Urinary bladder (tissue), 4 donors: ENCODE data around the gene RBFOX1. TPM values are rescaled to one million over a fixed set of nuclear protein-coding genes. Genes with fewer than 3 reads are reported as not detected.

Experiments used
- DNase-seq: peaks from one replicate; pipeline ENCODE4 v3.0.0-alpha.2; 2015; ENCODE audit errors: extremely low spot score
- H3K27ac ChIP-seq: one replicate; pipeline ENCODE4 v1.5.1; 2013; ENCODE audit warnings: low read depth, mild to moderate bottlenecking, moderate library complexity
- H3K36me3 ChIP-seq: one replicate; pipeline ENCODE4 v1.6.1; 2013; ENCODE audit warnings: mild to moderate bottlenecking, moderate library complexity; ENCODE audit not compliant: insufficient read depth
- H3K4me1 ChIP-seq: one replicate; pipeline ENCODE4 v1.6.1; 2013; ENCODE audit warnings: mild to moderate bottlenecking, moderate library complexity; ENCODE audit not compliant: insufficient read depth
- H3K4me3 ChIP-seq: one replicate; pipeline ENCODE4 v1.5.1; 2013; ENCODE audit warnings: low read depth, low read length
- WGBS: extraction: QIAGEN DNeasy Blood & Tissue Kit; methylation state at CpG from one replicate; pipeline ENCODE4 v1.1.7; 2013; 5-methylcytosine and 5-hydroxymethylcytosine counted together
- polyA plus RNA-seq: library from polyadenylated mRNA; stranded (reverse); fragments of 200-250 nt; gene quantifications from one replicate; pipeline ENCODE4 v1.2.3, GENCODE V29; 2013
- total RNA-seq: library from RNA; depleted of rRNA; stranded (reverse); fragments of >200 nt; gene quantifications from one replicate; pipeline ENCODE4 v1.2.3, GENCODE V29; 2014
- donor health status: healthy with polysubstance abuse.
- donor health status: healthy.

The RBFOX1 gene
- total and polyA plus RNA-seq, 2 donors: 0.72 to 2.4 TPM

DNA sequence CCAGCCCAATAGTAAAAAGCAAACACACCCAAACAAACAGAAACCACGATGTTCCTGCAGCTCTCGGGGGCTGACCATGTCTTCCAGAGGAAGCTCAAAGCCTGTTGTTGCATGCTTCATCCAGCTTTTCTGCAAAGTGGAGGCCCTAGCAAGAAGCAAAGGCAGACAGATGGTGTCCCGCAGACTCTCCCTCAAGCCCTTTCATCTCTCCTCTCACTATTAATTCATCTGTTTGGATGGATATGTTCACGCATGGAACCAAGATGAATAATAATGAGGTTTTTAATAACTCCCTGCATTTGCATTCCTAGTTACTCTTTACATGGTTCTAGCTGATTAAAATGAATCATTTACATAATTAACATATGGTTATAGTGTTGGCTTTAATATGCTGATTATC, 36.6 kb downstream of the RBFOX1 start:
- DNase-seq: no peak
- H3K36me3 ChIP-seq: no peaks in the 10 kb centered on the region
- H3K4me3 ChIP-seq: no peak overlapping the region
- H3K4me1 ChIP-seq: no peaks in the 10 kb centered on the region
- 65% methylated on average over 4 of the region's 4 CpGs for WGBS
- no peak overlapping the region for H3K27ac ChIP-seq

- DNase-seq: no peak
- Histone ChIP-seq H3K36me3 (no peaks in the 10 kb centered on the region), H3K27ac (no peak overlapping the region), H3K4me1 (no peaks in the 10 kb centered on the region), H3K4me3 (no peak overlapping the region)
- WGBS: 90% methylated on average over 4 of the region's 4 CpGs
Observed at GRCh38 chr16:7372095-7372494, 39.5 kb downstream of the RBFOX1 start.

- Histone ChIP-seq H3K4me1 (no peaks in the 10 kb centered on the region), H3K36me3 (no peaks in the 10 kb centered on the region), H3K27ac (no peak overlapping the region), H3K4me3 (no peak overlapping the region)
- no peak for DNase-seq
- 39% methylated on average over 5 of the region's 5 CpGs for WGBS
Observed at GRCh38 chr16:7373776-7374175, 41.1 kb downstream of the RBFOX1 start.

GRCh38 chr16:7374614-7375174, 42.0 kb downstream of the RBFOX1 start:
- no peak for DNase-seq
- no peaks in the 10 kb centered on the region for H3K36me3 ChIP-seq
- H3K4me3 ChIP-seq: no peak overlapping the region
- 38% methylated on average over 9 of the region's 9 CpGs for WGBS
- H3K4me1 ChIP-seq: no peaks in the 10 kb centered on the region
- no peak overlapping the region for H3K27ac ChIP-seq

DNA sequence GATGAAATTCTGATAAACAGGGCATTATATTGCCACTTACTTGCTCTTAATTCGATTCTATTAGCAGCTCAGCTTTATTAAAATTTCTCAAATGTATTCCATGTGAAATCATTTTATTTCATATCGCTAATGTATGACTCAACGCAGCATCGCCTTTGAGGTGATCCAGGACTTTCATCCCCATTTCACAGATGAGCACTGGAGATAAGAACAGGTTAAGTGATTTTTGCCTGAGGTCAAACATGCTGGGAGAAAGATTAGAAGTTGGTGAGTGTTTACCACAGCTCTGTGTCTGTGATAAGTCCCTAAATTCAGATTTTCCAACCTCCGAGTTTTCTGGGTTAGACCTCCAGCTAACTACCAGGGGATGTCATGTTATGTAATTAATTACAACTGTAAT, 43.6 kb downstream of the RBFOX1 start:
- DNase-seq: no peak
- no peaks in the 10 kb centered on the region for H3K36me3 ChIP-seq
- H3K4me1 ChIP-seq: no peaks in the 10 kb centered on the region
- H3K4me3 ChIP-seq: no peak overlapping the region
- WGBS: 74% methylated on average over 5 of the region's 5 CpGs
- H3K27ac ChIP-seq: no peak overlapping the region

GRCh38 chr16:7377231-7377630, 44.6 kb downstream of the RBFOX1 start:
- Histone ChIP-seq H3K4me3 (no peak overlapping the region), H3K27ac (no peak overlapping the region)
- WGBS: 66% methylated on average over 5 of the region's 5 CpGs

DNA sequence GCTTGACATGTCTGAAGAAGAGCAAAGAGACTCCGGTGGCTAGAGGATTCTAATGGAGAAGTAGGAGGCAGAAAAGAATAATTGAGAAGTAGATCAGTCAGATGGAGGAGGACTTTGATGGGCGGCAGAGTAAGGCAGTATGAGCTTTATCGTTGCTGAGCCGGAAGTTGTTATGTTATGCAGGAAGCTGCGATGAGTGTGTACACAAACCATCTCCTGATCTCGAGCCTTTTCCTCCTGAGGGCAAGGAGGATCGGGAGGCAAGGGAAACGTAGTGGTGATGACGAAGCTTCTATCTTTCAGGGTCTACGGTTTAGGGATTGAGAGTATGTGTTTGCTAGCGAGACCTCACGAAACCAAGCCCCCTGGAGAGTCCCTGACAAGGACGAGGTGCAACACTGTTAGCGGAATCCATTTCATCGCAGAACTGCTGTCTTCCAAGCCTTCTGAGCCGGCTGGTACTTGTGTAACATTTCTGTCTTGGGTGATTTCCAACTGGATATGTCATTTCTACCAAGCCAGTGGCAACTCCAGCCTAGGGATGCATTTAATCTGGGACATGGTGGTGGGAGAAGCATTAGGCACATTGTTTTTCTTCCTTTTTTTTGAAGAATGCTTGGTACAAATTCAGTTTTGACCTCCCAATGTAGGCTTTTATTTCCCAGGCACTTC, 45.5 kb downstream of the RBFOX1 start:
- no peaks in the 10 kb centered on the region for H3K36me3 ChIP-seq
- no peak overlapping the region for H3K4me3 ChIP-seq
- DNase-seq: no peak
- H3K4me1 ChIP-seq: no peaks in the 10 kb centered on the region
- 84% methylated on average over 16 of the region's 16 CpGs for WGBS
- H3K27ac ChIP-seq: no peak overlapping the region

More at GRCh38 chr16:7377231-7377630, 44.6 kb downstream of the RBFOX1 start:
- no peak for DNase-seq
- H3K4me1 ChIP-seq: no peaks in the 10 kb centered on the region
- H3K36me3 ChIP-seq: no peaks in the 10 kb centered on the region

DNA sequence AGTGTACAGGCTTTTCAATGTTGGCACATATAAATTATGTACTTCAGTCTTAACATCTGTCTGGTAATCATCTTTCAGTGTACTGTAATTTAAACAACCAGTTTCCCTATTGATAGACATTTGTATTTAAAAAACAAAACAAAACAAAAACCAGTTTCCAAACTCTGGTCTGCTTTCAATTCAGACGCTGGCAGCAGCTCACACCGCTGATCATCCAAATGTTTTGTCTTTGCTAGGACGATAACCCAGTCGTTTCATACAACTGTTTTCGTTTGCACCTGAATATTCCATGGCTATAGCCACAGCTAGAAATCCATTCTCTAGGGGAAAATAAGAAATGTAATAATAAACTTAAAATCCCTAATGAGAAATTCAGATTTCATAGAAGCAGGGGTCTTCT, 47.8 kb downstream of the RBFOX1 start:
- H3K36me3 ChIP-seq: no peaks in the 10 kb centered on the region
- WGBS: 68% methylated on average over 5 of the region's 5 CpGs
- H3K27ac ChIP-seq: no peak overlapping the region
- DNase-seq: no peak
- H3K4me3 ChIP-seq: no peak overlapping the region
- no peaks in the 10 kb centered on the region for H3K4me1 ChIP-seq

- no peak for DNase-seq
- WGBS: 42% methylated on average over 3 of the region's 3 CpGs
- H3K36me3 ChIP-seq: no peaks in the 10 kb centered on the region
- H3K4me3 ChIP-seq: no peak overlapping the region
- no peaks in the 10 kb centered on the region for H3K4me1 ChIP-seq
- H3K27ac ChIP-seq: no peak overlapping the region
Observed at GRCh38 chr16:7380911-7381310, 48.3 kb downstream of the RBFOX1 start.

- 83% methylated on average over 6 of the region's 6 CpGs for WGBS
- Histone ChIP-seq H3K36me3 (no peaks in the 10 kb centered on the region), H3K4me1 (no peaks in the 10 kb centered on the region), H3K27ac (no peak overlapping the region), H3K4me3 (no peak overlapping the region)
- no peak for DNase-seq
Observed at GRCh38 chr16:7381671-7382070, 49.0 kb downstream of the RBFOX1 start.

- no peak for DNase-seq
- Histone ChIP-seq H3K4me3 (no peak overlapping the region), H3K27ac (no peak overlapping the region), H3K4me1 (no peaks in the 10 kb centered on the region), H3K36me3 (no peaks in the 10 kb centered on the region)
- WGBS: 78% methylated on average over 6 of the region's 6 CpGs
Observed at GRCh38 chr16:7382521-7382920, 49.9 kb downstream of the RBFOX1 start.

GRCh38 chr16:7390974-7391373, 58.3 kb downstream of the RBFOX1 start:
- no peak overlapping the region for H3K27ac ChIP-seq
- no peak overlapping the region for H3K4me3 ChIP-seq
- H3K4me1 ChIP-seq: no peaks in the 10 kb centered on the region
- DNase-seq: no peak
- no peaks in the 10 kb centered on the region for H3K36me3 ChIP-seq
- WGBS: 66% methylated on average over 5 of the region's 5 CpGs

DNA sequence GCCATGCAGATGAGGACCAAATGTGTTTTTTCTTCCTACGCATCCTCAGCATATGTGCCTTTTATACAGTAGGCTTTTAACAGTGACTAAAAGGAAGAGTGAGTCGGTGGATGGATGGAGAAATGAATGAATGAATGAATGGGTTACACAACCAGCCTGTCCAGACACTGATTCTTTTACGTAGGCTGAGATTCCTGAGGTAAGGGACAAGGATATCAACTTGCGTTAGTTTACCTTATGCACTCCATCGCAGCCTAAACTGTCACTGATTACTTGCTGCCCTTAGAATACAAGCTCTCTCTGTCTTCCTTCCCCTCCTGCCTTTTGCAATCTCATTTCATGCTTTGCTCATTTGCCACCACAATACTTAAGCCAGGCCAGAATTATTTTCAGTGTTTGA, 59.0 kb downstream of the RBFOX1 start:
- Histone ChIP-seq H3K4me1 (no peaks in the 10 kb centered on the region), H3K4me3 (no peak overlapping the region), H3K27ac (no peak overlapping the region), H3K36me3 (no peaks in the 10 kb centered on the region)
- DNase-seq: no peak
- 65% methylated on average over 5 of the region's 5 CpGs for WGBS

DNA sequence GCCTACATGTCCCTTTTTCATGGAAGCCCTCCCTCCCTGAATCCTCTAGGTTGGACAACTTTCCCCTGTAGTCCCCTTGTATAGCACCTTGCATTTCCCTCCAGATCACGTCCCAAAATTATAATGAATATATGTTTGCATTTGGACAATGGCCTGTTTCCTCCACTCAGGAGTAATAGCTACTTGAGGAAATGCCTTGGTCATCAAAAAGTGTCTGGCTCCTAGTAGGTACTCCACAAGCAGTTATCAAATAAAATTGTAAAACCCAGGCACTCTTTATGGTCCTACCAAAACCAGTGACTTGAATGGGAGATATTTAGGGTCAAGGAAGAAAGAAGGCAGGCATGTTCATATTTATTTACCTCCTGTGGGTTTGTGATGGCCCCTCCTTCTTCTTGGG, 59.6 kb downstream of the RBFOX1 start:
- Histone ChIP-seq H3K4me1 (no peaks in the 10 kb centered on the region), H3K27ac (no peak overlapping the region), H3K36me3 (no peaks in the 10 kb centered on the region), H3K4me3 (no peak overlapping the region)
- WGBS: 52% methylated on average over 1 of the region's 1 CpG
- no peak for DNase-seq
